ENCODE measurements around the gene TDRD3. TPM values are rescaled to one million over a fixed set of nuclear protein-coding genes. Genes with fewer than 3 reads are reported as not detected.

Gene TDRD3
- total RNA-seq, 4 donors from 2014 or later = 14.5 to 33.8 (median 16.1) TPM

GRCh38 chr13:60351855-60352615 is 45.0 kb upstream of the TDRD3 start:
- Histone ChIP-seq H3K27ac (no peak overlapping the region), H3K27me3 (peaks cover 0 to 26% (median 0%) of the 10 kb centered on the region in 4 donors), H3K36me3 (no peaks in the 10 kb centered on the region), H3K4me1 (peaks cover 0 to 11% (median 0%) of the 10 kb centered on the region in 3 donors), H3K4me3 (no peak overlapping the region), H3K9me3 (no peaks in the 10 kb centered on the region)
- DNase-seq = no peak
- TF ChIP-seq CTCF (IDR thresholded peaks at IDR 0.05) = no peak
- no peak for TF ChIP-seq POLR2A (IDR thresholded peaks at IDR 0.05)
- intact Hi-C loops (cut with DNase I) = no loop called here
- WGBS, 2 donors = 55 to 71% methylated on average over 4 of the region's 4 CpGs

GRCh38 chr13:60352644-60353043 is 44.4 kb upstream of the TDRD3 start:
- Histone ChIP-seq H3K27me3 (peaks cover 0 to 26% (median 0%) of the 10 kb centered on the region in 4 donors), H3K9me3 (no peaks in the 10 kb centered on the region), H3K27ac (no peak overlapping the region), H3K36me3 (no peaks in the 10 kb centered on the region), H3K4me3 (no peak overlapping the region), H3K4me1 (peaks cover 0 to 5% (median 0%) of the 10 kb centered on the region in 3 donors)
- intact Hi-C loops (cut with DNase I) = no loop called here
- TF ChIP-seq CTCF (IDR thresholded peaks at IDR 0.05) = no peak
- TF ChIP-seq POLR2A (IDR thresholded peaks at IDR 0.05) = no peak
- no peak for DNase-seq

GRCh38 chr13:60355056-60355455 is 42.0 kb upstream of the TDRD3 start:
- no peak for DNase-seq
- H3K27me3 ChIP-seq = peaks cover 0 to 2% (median 0%) of the 10 kb centered on the region in 4 donors
- no peak overlapping the region for H3K4me3 ChIP-seq
- no peaks in the 10 kb centered on the region for H3K9me3 ChIP-seq
- intact Hi-C loops (cut with DNase I) = no loop called here
- no peak overlapping the region for H3K27ac ChIP-seq
- H3K36me3 ChIP-seq = no peaks in the 10 kb centered on the region
- TF ChIP-seq CTCF (IDR thresholded peaks at IDR 0.05) (no peak), POLR2A (IDR thresholded peaks at IDR 0.05) (no peak)
- H3K4me1 ChIP-seq = no peaks in the 10 kb centered on the region

- no peak for TF ChIP-seq CTCF (IDR thresholded peaks at IDR 0.05)
- no peak for TF ChIP-seq POLR2A (IDR thresholded peaks at IDR 0.05)
- Histone ChIP-seq H3K9me3 (no peaks in the 10 kb centered on the region), H3K4me1 (no peaks in the 10 kb centered on the region), H3K27ac (no peak overlapping the region), H3K36me3 (no peaks in the 10 kb centered on the region), H3K27me3 (no peaks in the 10 kb centered on the region), H3K4me3 (no peak overlapping the region)
- DNase-seq = no peak
- intact Hi-C loops (cut with DNase I) = no loop called here
Measured at GRCh38 chr13:60356970-60357369, 40.0 kb upstream of the TDRD3 start.

- Histone ChIP-seq H3K9me3 (no peaks in the 10 kb centered on the region), H3K4me1 (no peaks in the 10 kb centered on the region), H3K27me3 (no peaks in the 10 kb centered on the region), H3K36me3 (no peaks in the 10 kb centered on the region), H3K27ac (no peak overlapping the region), H3K4me3 (no peak overlapping the region)
- intact Hi-C loops (cut with DNase I) = no loop called here
- DNase-seq = no peak
- TF ChIP-seq CTCF (IDR thresholded peaks at IDR 0.05) (no peak), POLR2A (IDR thresholded peaks at IDR 0.05) (no peak)
- 70 to 80% methylated on average over 2 of the region's 2 CpGs for WGBS, 2 donors
Measured at GRCh38 chr13:60358453-60358852, 38.6 kb upstream of the TDRD3 start.

Measured in esophagus squamous epithelium (tissue), 5 donors.